Cardiac atrium fibroblast (primary cell): Measurements from ENCODE around the gene PLN. TPM values are rescaled to one million over a fixed set of nuclear protein-coding genes. Genes with fewer than 3 reads are reported as not detected.

ENCODE experiments used
- total RNA-seq: library from RNA; depleted of rRNA; stranded (reverse); fragments of >200 nt; gene quantifications from 2 replicates; pipeline ENCODE4 v1.2.3, GENCODE V29; 2015

Gene PLN
- total RNA-seq: not detected in 2 replicates

GRCh38 chr6:118548136-118548535 lies at the start of gene PLN:
PLN (plus strand) TSS chr6:118548296; CDS start chr6:118558922, 10,626 bp downstream.

Other genes starting within 250 kb of the PLN start
- 4.3 and 10.2 TPM in 2 replicates for gene CEP85L, start 103.3 kb downstream of the PLN start, total RNA-seq